Measurements from ENCODE around the gene UNC5A.
"Not testable (repeated sequence)": the region's sequence is repeated elsewhere in the genome, so short reads cannot be mapped to it uniquely, and the experiment has no call there.

Gene UNC5A

GRCh38 chr5:176866707-176867310, 56.5 kb downstream of the UNC5A start:
- no peak for TF ChIP-seq CTCF (IDR thresholded peaks at IDR 0.05; ENCODE audit: extremely low read depth, missing control alignments)
- DNase-seq (ENCODE audit: low spot score), result no peak

DNA sequence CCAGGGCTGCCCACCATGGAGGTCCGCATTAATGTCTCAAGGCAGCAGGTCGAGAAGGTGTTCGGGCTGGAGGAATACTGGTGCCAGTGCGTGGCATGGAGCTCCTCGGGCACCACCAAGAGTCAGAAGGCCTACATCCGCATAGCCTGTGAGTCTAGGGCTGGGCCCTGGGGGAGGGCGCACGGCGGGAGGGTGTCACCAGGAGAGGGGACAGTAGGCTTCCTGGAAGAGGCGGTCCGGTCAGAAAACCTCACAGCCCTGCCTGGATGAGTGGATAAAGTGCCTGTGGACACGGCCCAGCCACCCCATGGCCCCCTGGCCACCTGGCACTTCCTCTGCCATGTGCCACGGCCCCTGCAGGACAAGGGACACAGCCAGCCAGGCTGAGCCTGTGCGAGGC, 57.8 kb downstream of the UNC5A start:
- no peak for TF ChIP-seq CTCF (IDR thresholded peaks at IDR 0.05; ENCODE audit: extremely low read depth, missing control alignments)
- no peak for DNase-seq (ENCODE audit: low spot score)

DNA sequence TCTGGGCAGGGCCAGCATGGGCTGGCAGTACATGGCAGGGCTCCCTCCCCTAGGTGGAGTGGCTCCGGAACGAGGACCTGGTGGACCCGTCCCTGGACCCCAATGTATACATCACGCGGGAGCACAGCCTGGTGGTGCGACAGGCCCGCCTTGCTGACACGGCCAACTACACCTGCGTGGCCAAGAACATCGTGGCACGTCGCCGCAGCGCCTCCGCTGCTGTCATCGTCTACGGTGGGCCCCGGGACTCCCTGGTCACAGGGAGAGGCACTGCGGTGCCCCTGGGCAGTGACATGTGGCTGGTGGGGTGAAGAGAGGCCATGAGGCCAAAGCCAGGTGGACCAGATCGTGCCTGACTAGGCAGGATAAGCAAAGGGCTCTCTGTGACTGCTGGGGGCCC, 58.4 kb downstream of the UNC5A start:
- DNase-seq (ENCODE audit: low spot score), result no peak
- TF ChIP-seq CTCF (IDR thresholded peaks at IDR 0.05; ENCODE audit: extremely low read depth, missing control alignments), result no peak

DNA sequence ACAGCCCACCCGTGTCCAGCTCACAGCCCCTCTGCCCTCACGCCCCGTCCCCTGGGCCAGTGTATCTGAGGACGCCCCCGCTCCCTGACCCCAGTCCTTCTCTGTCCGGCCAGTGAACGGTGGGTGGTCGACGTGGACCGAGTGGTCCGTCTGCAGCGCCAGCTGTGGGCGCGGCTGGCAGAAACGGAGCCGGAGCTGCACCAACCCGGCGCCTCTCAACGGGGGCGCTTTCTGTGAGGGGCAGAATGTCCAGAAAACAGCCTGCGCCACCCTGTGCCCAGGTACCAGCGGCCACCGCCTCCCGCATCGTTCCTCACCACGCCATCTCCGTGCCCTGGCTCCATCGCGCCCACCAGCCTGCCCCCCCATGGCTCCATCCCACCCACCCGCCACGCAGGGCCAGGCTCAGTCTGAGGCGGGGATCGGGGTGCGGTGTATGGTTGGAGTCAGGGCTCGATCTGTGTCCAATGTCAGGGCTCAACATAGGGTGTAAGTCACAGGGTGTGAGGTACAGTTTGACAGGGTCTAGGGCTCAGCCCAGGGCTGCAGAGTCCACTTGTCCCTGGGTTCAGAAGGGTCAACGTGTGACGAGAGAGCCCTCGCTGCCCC, 59.2 kb downstream of the UNC5A start:
- TF ChIP-seq CTCF (IDR thresholded peaks at IDR 0.05; ENCODE audit: extremely low read depth, missing control alignments), result no peak
- no peak for DNase-seq (ENCODE audit: low spot score)

DNA sequence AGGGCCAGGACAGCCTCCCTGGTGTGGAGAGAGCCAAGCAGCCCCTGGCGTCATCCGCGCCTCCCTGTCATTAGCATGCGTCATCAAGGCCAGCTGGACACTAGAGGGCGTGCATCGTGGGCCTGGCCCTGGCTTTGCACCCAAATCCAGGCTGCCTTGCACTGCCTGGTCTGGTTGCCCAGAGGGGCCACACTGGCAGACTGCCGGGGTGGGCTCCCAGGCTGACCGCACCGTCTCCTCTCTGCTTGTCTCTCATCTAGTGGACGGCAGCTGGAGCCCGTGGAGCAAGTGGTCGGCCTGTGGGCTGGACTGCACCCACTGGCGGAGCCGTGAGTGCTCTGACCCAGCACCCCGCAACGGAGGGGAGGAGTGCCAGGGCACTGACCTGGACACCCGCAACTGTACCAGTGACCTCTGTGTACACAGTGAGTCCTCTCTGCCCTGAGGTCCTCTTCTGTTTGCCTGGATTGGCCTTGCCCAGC, 59.8 kb downstream of the UNC5A start:
- no peak for TF ChIP-seq CTCF (IDR thresholded peaks at IDR 0.05; ENCODE audit: extremely low read depth, missing control alignments)
- DNase-seq (ENCODE audit: low spot score), result no peak

GRCh38 chr5:176870644-176871043, 60.3 kb downstream of the UNC5A start:
- DNase-seq (ENCODE audit: low spot score), result not testable (repeated sequence)

GRCh38 chr5:176872586-176872985, 62.2 kb downstream of the UNC5A start:
- DNase-seq (ENCODE audit: low spot score), result not testable (repeated sequence)

GRCh38 chr5:176873011-176873410, 62.7 kb downstream of the UNC5A start:
- not testable (repeated sequence) for DNase-seq (ENCODE audit: low spot score)

- DNase-seq (ENCODE audit: low spot score), result no peak
- TF ChIP-seq CTCF (IDR thresholded peaks at IDR 0.05; ENCODE audit: extremely low read depth, missing control alignments), result no peak
Measured at GRCh38 chr5:176873541-176874172, 63.3 kb downstream of the UNC5A start.
